Lung (tissue), 12 donors: ENCODE measurements around the gene RFC2. TPM values are rescaled to one million over a fixed set of nuclear protein-coding genes. Genes with fewer than 3 reads are reported as not detected.

Experiments
- ATAC-seq: fragments of 200-7000 bp; cut with Tn5 transposase; one replicate; pipeline ENCODE4 v1.9.1; 2020; ENCODE audit warnings: moderate number of reproducible peaks; ENCODE audit not compliant: insufficient read depth, low FRiP score
- DNase-seq, 3 donors: peaks; one replicate each; pipeline ENCODE4 v3.0.0-alpha.2; 2013 to 2017
- H3K27ac ChIP-seq, 2 donors: one replicate each; pipeline ENCODE4 v1.5.1; 2013; ENCODE audit warnings: mild to moderate bottlenecking in 2 of 2, moderate library complexity in 2 of 2, control low read depth in 1 of 2, inconsistent platforms in 1 of 2, low read depth in 1 of 2, low read length in 1 of 2
- H3K27me3 ChIP-seq, 3 donors: one replicate each; pipeline ENCODE4 v1.5.1; 2013; ENCODE audit warnings: low read length in 2 of 3; ENCODE audit not compliant: control insufficient read depth in 3 of 3, insufficient read depth in 3 of 3
- H3K36me3 ChIP-seq, 4 donors: one replicate each; pipeline ENCODE4 v1.5.1; 2013; ENCODE audit warnings: low read length in 4 of 4, mild to moderate bottlenecking in 1 of 4, moderate library complexity in 1 of 4; ENCODE audit not compliant: control insufficient read depth in 4 of 4, insufficient read depth in 4 of 4
- H3K4me1 ChIP-seq, 5 donors: one replicate each; pipeline ENCODE4 v1.5.1; 2013; ENCODE audit warnings: low read length in 5 of 5, mild to moderate bottlenecking in 2 of 5, moderate library complexity in 1 of 5; ENCODE audit not compliant: control insufficient read depth in 5 of 5, insufficient read depth in 5 of 5
- H3K4me3 ChIP-seq: one replicate; pipeline ENCODE4 v1.5.1; 2013; ENCODE audit warnings: mild to moderate bottlenecking, control low read depth, moderate library complexity
- H3K9ac ChIP-seq, 2 donors: one replicate each; pipeline ENCODE4 v1.5.1; 2013; ENCODE audit warnings: low read length in 2 of 2, control low read depth in 1 of 2; ENCODE audit not compliant: insufficient read depth in 1 of 2
- H3K9me3 ChIP-seq, 4 donors: one replicate each; pipeline ENCODE4 v1.5.1; 2013; ENCODE audit warnings: low read length in 3 of 4, mild to moderate bottlenecking in 1 of 4, moderate library complexity in 1 of 4; ENCODE audit not compliant: control insufficient read depth in 4 of 4, insufficient read depth in 3 of 4
- CTCF ChIP-seq: IDR thresholded peaks from 2 replicates; pipeline ENCODE4 v1.5.1; 2012; ENCODE audit warnings: mild to moderate bottlenecking; ENCODE audit errors: control extremely low read depth, extremely low read depth
- WGBS, 2 donors: extraction: QIAGEN DNeasy Blood & Tissue Kit; methylation state at CpG; one replicate each; pipeline ENCODE4 v1.1.7; 2013; 5-methylcytosine and 5-hydroxymethylcytosine counted together
- polyA plus RNA-seq, 2 donors: library from polyadenylated mRNA; stranded (reverse); fragments of 200-250 nt; gene quantifications; one replicate each; pipeline ENCODE4 v1.2.1, GENCODE V29; 2013
- total RNA-seq, 2 donors: library from RNA; depleted of rRNA in 1 of 2; stranded (reverse); fragments of >200 nt in 1 of 2; gene quantifications; one replicate each; pipeline ENCODE4 v1.2.1, GENCODE V29; 2014 to 2021
- donor health status: control.
- donor health status: control.
- donor health status: Bipolar disorder and iron deficiency.
- donor health status: healthy.
- donor health status: DM: yes; HTN: yes; CAD: no.

Gene RFC2
- total and polyA plus RNA-seq, 4 donors, result 14.5 to 23.8 (median 21.2) TPM

DNA sequence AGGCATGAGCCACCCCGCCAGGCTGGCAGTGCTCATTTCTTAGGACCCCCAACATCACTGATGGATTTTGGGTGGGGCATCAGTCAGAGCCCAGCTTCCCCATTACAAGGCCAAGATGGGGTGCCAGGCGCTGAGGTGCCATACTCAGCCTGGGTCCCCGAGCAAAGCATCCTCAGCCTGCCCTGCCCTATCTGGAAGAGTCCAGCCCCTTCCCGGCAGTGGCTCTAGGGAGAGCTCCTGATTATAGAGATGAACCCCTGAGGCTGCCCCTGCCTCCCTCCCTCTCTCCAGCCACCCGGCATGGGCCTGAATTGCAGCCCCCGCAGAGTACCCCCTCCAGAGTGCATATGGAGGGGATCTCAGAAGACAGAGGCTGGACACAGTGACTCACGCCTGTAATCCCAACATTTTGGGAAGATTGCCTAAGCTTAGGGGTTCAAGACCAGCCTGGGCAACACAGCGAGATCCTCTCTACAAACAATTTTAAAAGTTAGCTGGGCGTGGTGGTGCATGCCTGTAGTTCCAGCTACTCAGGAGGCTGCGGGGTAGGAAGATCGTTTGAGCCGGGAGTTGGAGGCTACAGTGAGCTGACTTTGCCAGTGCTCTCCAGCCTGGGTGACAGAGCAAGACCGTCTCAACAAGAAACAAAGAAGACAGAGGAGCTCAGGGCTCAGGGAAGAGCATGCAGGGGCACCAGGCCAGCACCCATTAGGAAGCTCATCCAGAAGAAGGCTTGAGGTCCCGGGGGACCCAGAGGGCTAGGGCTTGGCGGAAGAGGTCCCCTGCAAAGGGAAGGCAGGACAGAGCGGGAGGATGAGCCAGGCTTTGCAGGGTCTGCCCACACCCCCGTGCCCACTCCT is 31.1 kb downstream of the RFC2 start:
- peaks cover 0 to 11% (median 3%) of the 10 kb centered on the region in 4 donors for H3K36me3 ChIP-seq
- H3K4me3 ChIP-seq, result no peak overlapping the region
- H3K4me1 ChIP-seq, result no peaks in the 10 kb centered on the region
- no peak for TF ChIP-seq CTCF
- ATAC-seq (no peak), DNase-seq (no peak)
- no peaks in the 10 kb centered on the region for H3K9me3 ChIP-seq
- H3K27ac ChIP-seq, result no peak overlapping the region
- no peak overlapping the region for H3K9ac ChIP-seq
- 87 to 93% methylated on average over 17 of the region's 17 CpGs for WGBS, 2 donors
- H3K27me3 ChIP-seq, result no peaks in the 10 kb centered on the region

- WGBS, 2 donors, result 90 to 91% methylated on average over 11 of the region's 11 CpGs
Measured at GRCh38 chr7:74221713-74222112, 32.5 kb downstream of the RFC2 start.

DNA sequence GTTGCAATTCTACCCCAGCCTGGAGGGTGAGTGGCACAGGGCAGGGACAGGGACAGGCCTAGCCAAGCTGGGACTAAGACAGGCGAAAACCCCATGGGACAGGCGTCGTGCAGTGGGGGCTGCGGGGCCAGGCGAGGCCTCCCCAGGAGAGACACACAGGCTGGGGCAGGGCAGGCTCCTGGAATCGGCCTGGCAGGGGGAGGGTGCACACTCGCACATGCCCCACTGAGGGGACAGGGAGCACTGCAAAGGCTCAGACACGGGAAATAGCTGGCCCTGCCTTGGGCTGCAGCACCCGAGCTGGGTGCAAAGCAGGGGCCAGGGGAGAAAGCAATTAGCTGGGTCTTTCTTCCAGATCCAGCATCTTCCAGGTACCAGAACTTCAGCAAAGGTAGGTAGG is 34.0 kb downstream of the RFC2 start:
- Histone ChIP-seq H3K36me3 (peaks cover 0 to 6% (median 0%) of the 10 kb centered on the region in 4 donors), H3K9ac (no peak overlapping the region), H3K4me1 (no peaks in the 10 kb centered on the region), H3K27me3 (no peaks in the 10 kb centered on the region), H3K27ac (no peak overlapping the region), H3K4me3 (no peak overlapping the region), H3K9me3 (no peaks in the 10 kb centered on the region)
- no peak for ATAC-seq
- no peak for TF ChIP-seq CTCF
- DNase-seq, result no peak
- 36 to 69% methylated on average over 9 of the region's 9 CpGs for WGBS, 2 donors

More at GRCh38 chr7:74221713-74222112, 32.5 kb downstream of the RFC2 start:
- Histone ChIP-seq H3K4me3 (no peak overlapping the region), H3K27me3 (no peaks in the 10 kb centered on the region), H3K4me1 (no peaks in the 10 kb centered on the region), H3K27ac (no peak overlapping the region), H3K9ac (no peak overlapping the region), H3K36me3 (peaks cover 0 to 11% (median 1%) of the 10 kb centered on the region in 4 donors), H3K9me3 (no peaks in the 10 kb centered on the region)
- no peak for ATAC-seq
- no peak for DNase-seq
- no peak for TF ChIP-seq CTCF

DNA sequence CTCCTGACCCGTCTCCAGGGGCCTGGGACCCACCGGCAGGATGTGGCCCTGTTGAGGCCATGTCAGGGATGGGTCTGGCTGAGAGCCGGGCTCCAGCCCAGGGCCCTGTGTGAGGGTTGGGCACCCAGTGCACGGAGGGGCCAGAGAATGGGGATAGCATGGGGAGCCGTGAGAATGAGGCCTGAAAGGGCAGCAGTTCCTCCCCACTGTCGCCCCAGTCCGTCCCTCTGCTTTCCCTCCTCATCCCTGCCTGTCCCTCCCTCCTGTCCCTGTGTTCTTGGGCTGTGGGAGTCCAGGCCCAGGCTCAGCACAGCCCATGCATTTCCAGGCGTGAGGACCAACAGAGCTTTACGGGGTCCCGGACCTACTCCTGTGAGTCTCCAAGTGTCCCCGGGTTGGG is 34.8 kb downstream of the RFC2 start:
- no peaks in the 10 kb centered on the region for H3K27me3 ChIP-seq
- DNase-seq (no peak), ATAC-seq (no peak)
- no peaks in the 10 kb centered on the region for H3K4me1 ChIP-seq
- H3K9me3 ChIP-seq, result no peaks in the 10 kb centered on the region
- TF ChIP-seq CTCF, result no peak
- WGBS, 2 donors, result 82% methylated on average over 10 to 11 of the region's 11 CpGs
- no peak overlapping the region for H3K27ac ChIP-seq
- H3K36me3 ChIP-seq, result peaks cover 0 to 6% (median 0%) of the 10 kb centered on the region in 4 donors
- no peak overlapping the region for H3K9ac ChIP-seq
- H3K4me3 ChIP-seq, result no peak overlapping the region
